Astrocyte of the cerebellum (primary cell): ENCODE results near the gene SLC9A5.

Experiments
- DNase-seq: peaks from one replicate; pipeline ENCODE4 v3.0.0-alpha.2; 2011; ENCODE audit warnings: low read depth
- H3K4me3 ChIP-seq: 2 replicates; pipeline ENCODE4 v1.5.1; 2011; ENCODE audit warnings: mild to moderate bottlenecking, low read depth, low read length, moderate library complexity
- in situ Hi-C: cut with HindIII; loops from 2 replicates; pipeline ENCODE4 v1.10.0; 2017; ENCODE audit warnings: low sequenced_read_pairs
- TF ChIP-seq, protein P1 (sequence below): IDR thresholded peaks from 2 replicates; pipeline ENCODE4 v1.5.1; 2012; ENCODE audit warnings: low read length, low read depth, moderate library complexity, mild to moderate bottlenecking; ENCODE audit errors: missing control alignments

Gene SLC9A5

GRCh38 chr16:67277294-67277998, 28.7 kb downstream of the SLC9A5 start:
- H3K4me3 ChIP-seq, result peak overlapping the region; percentile 44
- peak; percentile 99 for DNase-seq
- in situ Hi-C loops, result no loop called here
- TF ChIP-seq, protein P1, sequence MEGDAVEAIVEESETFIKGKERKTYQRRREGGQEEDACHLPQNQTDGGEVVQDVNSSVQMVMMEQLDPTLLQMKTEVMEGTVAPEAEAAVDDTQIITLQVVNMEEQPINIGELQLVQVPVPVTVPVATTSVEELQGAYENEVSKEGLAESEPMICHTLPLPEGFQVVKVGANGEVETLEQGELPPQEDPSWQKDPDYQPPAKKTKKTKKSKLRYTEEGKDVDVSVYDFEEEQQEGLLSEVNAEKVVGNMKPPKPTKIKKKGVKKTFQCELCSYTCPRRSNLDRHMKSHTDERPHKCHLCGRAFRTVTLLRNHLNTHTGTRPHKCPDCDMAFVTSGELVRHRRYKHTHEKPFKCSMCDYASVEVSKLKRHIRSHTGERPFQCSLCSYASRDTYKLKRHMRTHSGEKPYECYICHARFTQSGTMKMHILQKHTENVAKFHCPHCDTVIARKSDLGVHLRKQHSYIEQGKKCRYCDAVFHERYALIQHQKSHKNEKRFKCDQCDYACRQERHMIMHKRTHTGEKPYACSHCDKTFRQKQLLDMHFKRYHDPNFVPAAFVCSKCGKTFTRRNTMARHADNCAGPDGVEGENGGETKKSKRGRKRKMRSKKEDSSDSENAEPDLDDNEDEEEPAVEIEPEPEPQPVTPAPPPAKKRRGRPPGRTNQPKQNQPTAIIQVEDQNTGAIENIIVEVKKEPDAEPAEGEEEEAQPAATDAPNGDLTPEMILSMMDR, result no peak

GRCh38 chr16:67277999-67278772, 29.4 kb downstream of the SLC9A5 start:
- DNase-seq, result peak; percentile 61
- TF ChIP-seq, protein P1, result no peak
- H3K4me3 ChIP-seq, result peak overlapping the region; percentile 44
- in situ Hi-C loops, result no loop called here

- no peak for DNase-seq
- peak overlapping the region; percentile 44 for H3K4me3 ChIP-seq
- TF ChIP-seq, protein P1, result peak; percentile 42
- in situ Hi-C loops, result no loop called here
These were observed 30.1 kb downstream of the SLC9A5 start for GRCh38 chr16:67278773-67279295.

GRCh38 chr16:67279296-67280089, 30.7 kb downstream of the SLC9A5 start, which contains the start of gene PLEKHG4:
Gene PLEKHG4, plus strand, starts transcription at chr16:67279532. Its CDS starts 513 bp downstream, at chr16:67280045.
- H3K4me3 ChIP-seq, result peak within 1 kb of the TSS; percentile 44
- TF ChIP-seq, protein P1, result peak; percentile 47
- no peak for DNase-seq
- in situ Hi-C loops, result loop anchor here (5.0 kb wide), 1 partner anchor 88 kb away; no protein-coding TSS in a partner anchor

- TF ChIP-seq, protein P1, result no peak
- in situ Hi-C loops, result loop anchor here (5.0 kb wide), 1 partner anchor 87 kb away; no protein-coding TSS in a partner anchor
- no peak overlapping the region for H3K4me3 ChIP-seq
- DNase-seq, result no peak
These were observed 31.6 kb downstream of the SLC9A5 start for GRCh38 chr16:67280090-67281015.
